GM19397 (cell line): ENCODE results near the gene C1orf53.
"Not testable (repeated sequence)": the region's sequence is repeated elsewhere in the genome, so short reads cannot be mapped to it uniquely, and the experiment has no call there.

ENCODE experiments used
- ATAC-seq: cut with Tn5 transposase; IDR thresholded peaks from one replicate; pipeline ENCODE4 v1.9.1; 2021; ENCODE audit warnings: mild to moderate bottlenecking, moderate library complexity; ENCODE audit not compliant: unreplicated experiment

C1orf53 gene

GRCh38 chr1:197902454-197903195 lies at the start of gene C1orf53:
TSS of gene C1orf53 (plus strand) at chr1:197902630. CDS start at chr1:197902650, 20 bp downstream.
- ATAC-seq = peak; percentile 97

- ATAC-seq = not testable (repeated sequence)
These were observed 46.7 kb upstream of the C1orf53 start for GRCh38 chr1:197855751-197856150.

- no peak for ATAC-seq
These were observed 45.0 kb upstream of the C1orf53 start for GRCh38 chr1:197857477-197857876.

- no peak for ATAC-seq
These were observed 43.4 kb upstream of the C1orf53 start for GRCh38 chr1:197859024-197859423.

GRCh38 chr1:197862221-197862620 lies 40.2 kb upstream of the C1orf53 start:
- no peak for ATAC-seq

- no peak for ATAC-seq
These were observed 39.8 kb upstream of the C1orf53 start for GRCh38 chr1:197862671-197863070.

GRCh38 chr1:197865809-197866208 lies 36.6 kb upstream of the C1orf53 start:
- ATAC-seq = no peak

- ATAC-seq = no peak
These were observed 33.5 kb upstream of the C1orf53 start for GRCh38 chr1:197868751-197869489.

- ATAC-seq = no peak
These were observed 32.8 kb upstream of the C1orf53 start for GRCh38 chr1:197869490-197870077.

- no peak for ATAC-seq
These were observed 25.5 kb upstream of the C1orf53 start for GRCh38 chr1:197876894-197877293.

- not testable (repeated sequence) for ATAC-seq
These were observed 22.0 kb upstream of the C1orf53 start for GRCh38 chr1:197880385-197880784.

GRCh38 chr1:197882241-197882640 lies 20.2 kb upstream of the C1orf53 start:
- ATAC-seq = not testable (repeated sequence)

GRCh38 chr1:197884173-197884572 lies 18.3 kb upstream of the C1orf53 start:
- no peak for ATAC-seq

- ATAC-seq = no peak
These were observed 11.5 kb upstream of the C1orf53 start for GRCh38 chr1:197890936-197891335.

- no peak for ATAC-seq
These were observed 9.7 kb upstream of the C1orf53 start for GRCh38 chr1:197892684-197893083.

GRCh38 chr1:197896301-197896700 lies 6.1 kb upstream of the C1orf53 start:
- no peak for ATAC-seq

- no peak for ATAC-seq
These were observed 3.4 kb upstream of the C1orf53 start for GRCh38 chr1:197899037-197899436.

- no peak for ATAC-seq
These were observed 338 bp upstream of the C1orf53 start for GRCh38 chr1:197902131-197902453.

- no peak for ATAC-seq
These were observed 725 bp downstream of the C1orf53 start for GRCh38 chr1:197903196-197903514.

GRCh38 chr1:197904126-197904787 lies 1.8 kb downstream of the C1orf53 start:
- ATAC-seq = no peak

GRCh38 chr1:197905699-197906351 lies 3.4 kb downstream of the C1orf53 start:
- no peak for ATAC-seq
